ENCODE results near the gene CSNK1A1. TPM values are rescaled to one million over a fixed set of nuclear protein-coding genes. Genes with fewer than 3 reads are reported as not detected.
"Not testable (repeated sequence)": the region's sequence is repeated elsewhere in the genome, so short reads cannot be mapped to it uniquely, and the experiment has no call there.

Gene CSNK1A1
- total RNA-seq, 1 donor from 2014 or later: 195 TPM

DNA sequence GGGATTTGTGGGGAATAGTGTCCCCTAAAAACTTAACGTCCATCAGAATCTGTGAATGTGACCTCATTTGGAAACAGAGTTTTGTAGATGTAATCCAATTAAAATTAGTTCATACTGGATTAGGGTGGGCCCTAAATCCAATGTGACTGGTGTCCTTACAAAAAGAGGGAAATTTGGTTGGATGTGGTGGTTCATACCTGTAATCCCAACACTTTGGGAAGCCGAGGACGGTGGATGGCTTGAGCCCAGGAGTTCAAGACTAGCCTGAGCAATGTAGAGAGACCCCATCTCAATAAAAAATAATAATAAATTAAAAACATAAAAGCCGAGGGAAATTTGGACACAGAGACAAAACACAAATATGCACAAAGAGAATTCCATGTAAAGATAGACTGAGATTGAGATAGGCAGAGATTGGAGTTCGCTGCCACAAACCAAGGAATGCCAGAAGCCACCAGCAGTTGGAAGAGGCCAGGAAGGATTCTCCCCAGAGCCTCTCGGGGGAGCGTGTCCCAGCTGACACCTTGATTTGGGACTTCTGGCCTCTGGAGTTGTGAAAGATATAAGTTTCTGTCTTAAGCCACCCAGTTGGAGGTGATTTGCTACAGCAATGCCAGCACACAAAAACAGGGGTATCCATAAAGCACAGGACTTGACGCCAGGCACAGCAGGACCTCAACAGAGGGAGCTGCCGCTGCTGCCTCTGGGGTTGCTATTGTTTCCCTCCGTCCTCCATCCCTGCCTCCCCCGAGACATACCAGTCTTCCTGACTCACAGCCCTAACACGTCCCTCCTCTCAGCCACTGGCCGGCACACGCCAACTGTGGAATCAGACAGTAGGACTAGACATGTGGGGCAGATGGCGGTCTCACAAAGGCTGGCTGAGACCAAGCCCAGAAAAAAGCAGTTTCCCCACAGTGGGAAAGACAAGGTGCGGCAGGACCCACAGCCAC is 98.3 kb downstream of the CSNK1A1 start:
- no peak for DNase-seq (ENCODE audit: low spot score)
- H3K36me3 Mint-ChIP-seq (ENCODE audit: low read depth): no peaks in the 10 kb centered on the region
- H3K27me3 Mint-ChIP-seq (ENCODE audit: insufficient read depth): no peaks in the 10 kb centered on the region
- H3K27ac Mint-ChIP-seq: no peak overlapping the region
- no peaks in the 10 kb centered on the region for H3K4me1 Mint-ChIP-seq (ENCODE audit: low read depth)
- H3K9me3 Mint-ChIP-seq: no peaks in the 10 kb centered on the region
- H3K4me3 Mint-ChIP-seq: no peak overlapping the region
- intact Hi-C loops (cut with micrococcal nuclease): no loop called here

DNA sequence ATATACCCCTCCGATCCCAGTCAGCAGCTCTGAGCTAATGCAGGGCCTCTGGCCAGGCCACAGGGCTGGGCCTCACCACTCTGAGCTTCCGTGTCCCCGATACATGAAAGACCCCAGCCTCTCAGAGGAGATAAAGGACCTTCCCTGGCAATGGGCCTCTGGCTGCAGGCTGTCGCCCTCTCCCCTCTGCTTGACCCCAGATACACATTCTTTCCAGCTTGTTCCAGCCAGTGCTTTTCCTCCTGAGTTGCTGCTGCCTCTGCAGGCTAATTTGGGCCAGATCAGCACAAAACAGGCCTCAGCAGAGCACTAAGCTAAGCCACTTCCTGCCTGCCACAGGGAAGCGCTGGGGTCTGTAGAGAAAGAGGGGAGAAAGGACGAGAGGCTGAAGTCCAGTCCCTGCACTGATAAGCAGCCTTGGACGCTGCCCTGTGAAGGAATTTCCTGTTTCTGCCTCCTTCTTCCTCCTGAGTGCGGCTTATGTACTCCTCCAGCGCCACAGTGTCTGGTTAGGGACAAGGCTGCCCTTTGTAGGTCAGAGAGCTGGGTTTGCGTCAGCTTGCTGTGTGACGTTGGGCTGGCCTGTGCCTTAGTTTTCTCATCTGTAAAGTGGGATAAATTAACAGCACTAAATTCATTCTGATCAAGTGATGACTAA is 99.1 kb downstream of the CSNK1A1 start:
- Mint-ChIP-seq H3K9me3 (no peaks in the 10 kb centered on the region), H3K27ac (no peak overlapping the region), H3K4me3 (no peak overlapping the region), H3K36me3 (ENCODE audit: low read depth) (no peaks in the 10 kb centered on the region), H3K4me1 (ENCODE audit: low read depth) (no peaks in the 10 kb centered on the region), H3K27me3 (ENCODE audit: insufficient read depth) (no peaks in the 10 kb centered on the region)
- DNase-seq (ENCODE audit: low spot score): no peak
- intact Hi-C loops (cut with micrococcal nuclease): no loop called here

GRCh38 chr5:149450199-149450598 is 101.0 kb downstream of the CSNK1A1 start:
- Mint-ChIP-seq H3K27me3 (ENCODE audit: insufficient read depth) (no peaks in the 10 kb centered on the region), H3K27ac (no peak overlapping the region), H3K36me3 (ENCODE audit: low read depth) (no peaks in the 10 kb centered on the region), H3K4me3 (no peak overlapping the region), H3K9me3 (no peaks in the 10 kb centered on the region), H3K4me1 (ENCODE audit: low read depth) (no peaks in the 10 kb centered on the region)
- no peak for DNase-seq (ENCODE audit: low spot score)
- intact Hi-C loops (cut with micrococcal nuclease): no loop called here

GRCh38 chr5:149448831-149449714 is 102.2 kb downstream of the CSNK1A1 start:
- no peak for DNase-seq (ENCODE audit: low spot score)

DNA sequence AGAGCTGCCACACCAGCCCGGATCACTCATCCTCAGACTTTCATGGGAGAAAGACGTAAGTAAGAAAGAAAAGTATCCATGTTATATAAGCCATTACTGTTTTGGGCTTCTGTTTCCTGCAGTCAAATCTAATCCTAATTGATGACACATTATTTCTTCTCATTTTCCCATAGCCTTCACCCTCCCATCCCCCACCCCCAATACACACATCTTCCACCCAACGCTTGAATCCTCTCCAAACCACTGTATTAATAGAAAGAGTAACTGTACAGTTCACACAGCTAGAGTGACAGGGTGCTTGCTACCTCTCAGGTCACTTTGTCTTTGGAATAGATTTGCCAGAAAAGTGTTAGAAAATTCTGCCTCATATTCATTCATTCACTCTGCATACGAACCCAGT is 102.8 kb downstream of the CSNK1A1 start:
- intact Hi-C loops (cut with micrococcal nuclease): no loop called here

More at GRCh38 chr5:149448831-149449714, 102.2 kb downstream of the CSNK1A1 start:
- no peaks in the 10 kb centered on the region for H3K4me1 Mint-ChIP-seq (ENCODE audit: low read depth)
- H3K36me3 Mint-ChIP-seq (ENCODE audit: low read depth): no peaks in the 10 kb centered on the region
- no peaks in the 10 kb centered on the region for H3K9me3 Mint-ChIP-seq
- H3K27ac Mint-ChIP-seq: no peak overlapping the region
- intact Hi-C loops (cut with micrococcal nuclease): no loop called here
- no peaks in the 10 kb centered on the region for H3K27me3 Mint-ChIP-seq (ENCODE audit: insufficient read depth)
- no peak overlapping the region for H3K4me3 Mint-ChIP-seq

DNA sequence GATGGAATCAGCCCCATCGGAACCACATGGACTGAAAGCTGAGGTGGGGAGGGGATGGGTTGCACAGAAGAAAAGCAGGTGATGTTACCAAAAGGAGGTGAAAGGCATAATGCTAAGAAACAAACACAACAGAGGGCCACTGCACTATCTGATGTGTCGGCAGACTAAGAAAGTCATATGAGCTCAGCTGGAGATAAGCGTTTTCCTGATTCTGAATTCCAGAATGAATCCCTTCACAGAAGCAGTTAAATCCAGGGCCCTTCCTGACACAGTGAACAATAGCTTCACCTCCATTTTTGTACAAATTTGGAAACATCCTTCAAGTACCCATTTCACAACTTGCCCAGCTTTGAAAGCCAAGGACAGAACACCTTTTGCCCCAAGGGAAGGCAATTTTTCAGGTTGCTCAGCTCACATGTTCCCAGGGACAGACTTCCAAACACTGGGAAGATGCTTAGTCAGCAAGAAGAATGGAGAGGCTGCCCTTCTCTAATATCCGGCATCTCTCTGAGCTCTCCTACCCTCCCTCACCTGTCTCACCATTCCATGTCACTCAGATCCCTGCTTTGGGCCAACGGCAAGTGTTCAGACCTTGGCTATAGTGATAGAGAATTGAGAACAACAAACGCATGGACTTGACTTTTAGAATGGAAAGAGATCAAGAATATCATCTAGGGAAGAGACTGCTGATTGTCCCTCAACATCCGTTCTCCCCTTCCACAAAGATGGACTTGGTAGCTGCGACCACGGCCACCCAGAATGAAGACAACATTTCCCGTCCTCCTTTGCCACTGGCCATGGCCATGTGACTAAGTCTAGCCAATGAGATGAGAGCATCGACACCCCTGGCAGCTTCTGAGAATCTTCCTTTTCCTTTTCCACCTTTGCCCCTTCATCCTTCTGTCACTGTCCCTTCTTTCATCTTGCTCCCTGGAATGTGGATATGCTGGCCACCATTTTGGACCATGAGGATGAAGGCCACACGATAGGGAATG is 103.6 kb downstream of the CSNK1A1 start:
- H3K4me3 Mint-ChIP-seq: no peak overlapping the region
- H3K36me3 Mint-ChIP-seq (ENCODE audit: low read depth): no peaks in the 10 kb centered on the region
- H3K27ac Mint-ChIP-seq: no peak overlapping the region
- no peaks in the 10 kb centered on the region for H3K4me1 Mint-ChIP-seq (ENCODE audit: low read depth)
- DNase-seq (ENCODE audit: low spot score): no peak
- intact Hi-C loops (cut with micrococcal nuclease): no loop called here
- H3K27me3 Mint-ChIP-seq (ENCODE audit: insufficient read depth): no peaks in the 10 kb centered on the region
- no peaks in the 10 kb centered on the region for H3K9me3 Mint-ChIP-seq

More for the DNA sequence above, 102.8 kb downstream of the CSNK1A1 start:
- no peaks in the 10 kb centered on the region for H3K27me3 Mint-ChIP-seq (ENCODE audit: insufficient read depth)
- H3K4me1 Mint-ChIP-seq (ENCODE audit: low read depth): no peaks in the 10 kb centered on the region
- H3K27ac Mint-ChIP-seq: no peak overlapping the region
- no peaks in the 10 kb centered on the region for H3K9me3 Mint-ChIP-seq
- no peaks in the 10 kb centered on the region for H3K36me3 Mint-ChIP-seq (ENCODE audit: low read depth)
- no peak for DNase-seq (ENCODE audit: low spot score)
- no peak overlapping the region for H3K4me3 Mint-ChIP-seq

- intact Hi-C loops (cut with micrococcal nuclease); H3K4me3 Mint-ChIP-seq; H3K9me3 Mint-ChIP-seq; H3K36me3 Mint-ChIP-seq (ENCODE audit: low read depth); DNase-seq (ENCODE audit: low spot score); H3K4me1 Mint-ChIP-seq (ENCODE audit: low read depth); H3K27me3 Mint-ChIP-seq (ENCODE audit: insufficient read depth); H3K27ac Mint-ChIP-seq: not testable (repeated sequence)
These were observed 104.4 kb downstream of the CSNK1A1 start for GRCh38 chr5:149446794-149447193.

GRCh38 chr5:149445739-149446369 is 105.4 kb downstream of the CSNK1A1 start:
- no peak overlapping the region for H3K4me3 Mint-ChIP-seq
- DNase-seq (ENCODE audit: low spot score): no peak
- no peaks in the 10 kb centered on the region for H3K27me3 Mint-ChIP-seq (ENCODE audit: insufficient read depth)
- H3K9me3 Mint-ChIP-seq: no peaks in the 10 kb centered on the region
- no peak overlapping the region for H3K27ac Mint-ChIP-seq
- H3K36me3 Mint-ChIP-seq (ENCODE audit: low read depth): no peaks in the 10 kb centered on the region
- peaks cover 5% of the 10 kb centered on the region for H3K4me1 Mint-ChIP-seq (ENCODE audit: low read depth)
- intact Hi-C loops (cut with micrococcal nuclease): no loop called here

DNA sequence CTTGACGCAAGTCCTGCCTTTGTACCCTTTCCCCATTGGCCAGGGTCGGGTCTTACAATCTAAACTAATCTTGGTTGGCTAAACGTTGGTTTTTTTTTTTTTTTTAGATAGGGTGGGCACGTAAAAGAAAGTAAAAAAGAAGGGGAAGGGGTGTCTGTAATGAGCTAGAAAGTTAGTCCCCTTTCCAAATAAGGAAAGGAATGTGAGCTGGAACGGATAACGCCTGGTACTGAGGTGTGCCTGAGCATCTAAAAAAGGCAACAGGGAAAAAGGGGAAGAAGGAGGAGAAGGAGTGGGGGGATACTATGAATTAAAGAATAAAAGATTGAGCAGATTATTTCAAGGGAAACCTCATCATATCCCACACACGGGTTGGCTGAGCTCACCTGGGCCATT is 105.9 kb downstream of the CSNK1A1 start:
- Mint-ChIP-seq H3K27ac (no peak overlapping the region), H3K4me3 (no peak overlapping the region), H3K36me3 (ENCODE audit: low read depth) (no peaks in the 10 kb centered on the region), H3K27me3 (ENCODE audit: insufficient read depth) (no peaks in the 10 kb centered on the region), H3K9me3 (no peaks in the 10 kb centered on the region), H3K4me1 (ENCODE audit: low read depth) (peaks cover 6% of the 10 kb centered on the region)
- no peak for DNase-seq (ENCODE audit: low spot score)
- intact Hi-C loops (cut with micrococcal nuclease): no loop called here

DNA sequence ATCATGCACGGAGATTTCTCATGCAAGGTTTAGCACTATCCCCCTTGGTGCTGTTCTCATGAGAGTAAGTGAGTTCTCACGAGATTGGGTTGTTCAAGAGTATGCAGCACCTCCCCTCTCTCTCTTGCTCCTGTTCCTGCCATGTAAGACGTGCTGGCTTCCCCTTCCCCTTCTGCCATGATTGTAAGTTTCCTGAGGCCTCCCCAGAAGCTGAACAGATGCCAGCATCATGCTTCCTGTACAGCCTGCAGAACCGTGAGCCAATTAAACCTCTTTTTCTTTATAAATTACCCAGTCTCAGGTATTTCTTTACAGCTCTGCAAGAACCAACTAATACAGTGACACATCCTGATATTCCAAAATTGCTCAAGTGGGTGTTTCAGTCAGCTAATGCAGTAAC is 106.8 kb downstream of the CSNK1A1 start:
- intact Hi-C loops (cut with micrococcal nuclease): loop anchor here (5.0 kb wide), 1 partner anchor 48 kb away; no protein-coding TSS in a partner anchor
- DNase-seq (ENCODE audit: low spot score); H3K27me3 Mint-ChIP-seq (ENCODE audit: insufficient read depth); H3K27ac Mint-ChIP-seq; H3K4me3 Mint-ChIP-seq; H3K36me3 Mint-ChIP-seq (ENCODE audit: low read depth); H3K9me3 Mint-ChIP-seq: not testable (repeated sequence)
- peaks cover 15% of the 10 kb centered on the region for H3K4me1 Mint-ChIP-seq (ENCODE audit: low read depth)

DNA sequence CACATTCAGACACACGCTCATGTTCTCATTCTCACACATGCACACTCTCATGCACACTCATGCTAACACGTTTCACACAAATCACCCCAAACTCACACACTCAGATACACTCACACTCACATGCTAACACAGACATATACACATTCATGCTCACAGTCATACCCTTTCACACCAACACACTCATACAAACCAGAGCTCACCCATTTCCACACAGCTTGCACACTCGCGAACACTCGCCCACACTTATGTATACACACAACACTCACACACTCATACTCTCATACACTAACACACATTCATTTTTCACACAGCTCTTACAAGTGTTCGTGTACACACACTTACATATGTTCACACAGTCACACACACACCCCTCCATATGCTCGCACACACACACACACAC is 108.0 kb downstream of the CSNK1A1 start:
- peaks cover 1% of the 10 kb centered on the region for H3K36me3 Mint-ChIP-seq (ENCODE audit: low read depth)
- H3K4me3 Mint-ChIP-seq: no peak overlapping the region
- no peak for DNase-seq (ENCODE audit: low spot score)
- peaks cover 21% of the 10 kb centered on the region for H3K4me1 Mint-ChIP-seq (ENCODE audit: low read depth)
- intact Hi-C loops (cut with micrococcal nuclease): loop anchor here (2.0 to 5.0 kb wide), 2 partner anchors 49 to 176 kb away; no protein-coding TSS in a partner anchor
- no peaks in the 10 kb centered on the region for H3K9me3 Mint-ChIP-seq
- no peaks in the 10 kb centered on the region for H3K27me3 Mint-ChIP-seq (ENCODE audit: insufficient read depth)
- H3K27ac Mint-ChIP-seq: no peak overlapping the region

Measured in activated T-helper 1 cell treated with anti-CD3 and anti-CD28 coated beads, Interleukin-12 subunit alpha, Interleukin-12 subunit beta, Interleukin-2, Interleukin-4 antibody, amounts not matched to agents 30 ng/mL and 10 ng/mL and 1 ng/mL, durations not matched to agents 14 hours and 24 hours and 36 hours (primary cell).